Left lung (tissue), 14 donors: Measurements from ENCODE around the gene BTG3. TPM values are rescaled to one million over a fixed set of nuclear protein-coding genes. Genes with fewer than 3 reads are reported as not detected.

Source experiments
- ATAC-seq: fragments of 200-7000 bp; cut with Tn5 transposase; one replicate; pipeline ENCODE4 v1.9.1; 2020; ENCODE audit warnings: moderate library complexity
- DNase-seq, 4 donors: peaks; one replicate each; pipeline ENCODE4 v3.0.0-alpha.2; 2013 to 2020
- H3K27ac ChIP-seq, 2 donors: fragments of 200-600 bp; sonication (generic) in 1 of 2; one replicate each; pipeline versions ENCODE4 v1.5.0 to v1.8.0; 2020 to 2021
- H3K27me3 ChIP-seq, 2 donors: fragments of 200-600 bp; sonication (generic) in 1 of 2; one replicate each; pipeline versions ENCODE4 v1.5.0 to v1.8.0; 2020 to 2021
- H3K36me3 ChIP-seq, 2 donors: fragments of 200-600 bp; sonication (generic) in 1 of 2; one replicate each; pipeline versions ENCODE4 v1.5.0 to v1.8.0; 2020 to 2021
- H3K4me1 ChIP-seq, 2 donors: fragments of 200-600 bp; one replicate each; pipeline ENCODE4 v1.8.0; 2021
- H3K4me3 ChIP-seq, 2 donors: fragments of 200-600 bp; sonication (generic) in 1 of 2; one replicate each; pipeline versions ENCODE4 v1.5.0 to v1.8.0; 2020 to 2021; ENCODE audit warnings: mild to moderate bottlenecking in 1 of 2
- H3K9me3 ChIP-seq, 2 donors: fragments of 200-600 bp; sonication (generic) in 1 of 2; one replicate each; pipeline versions ENCODE4 v1.5.0 to v1.8.0; 2020 to 2021
- intact Hi-C, 2 donors: fragments of 100-400 bp; cut with DNase I; formaldehyde crosslinking; loops; one replicate each; pipeline versions ENCODE4 v1.11.2 to v1.14.2; 2022
- long read RNA-seq, 12 donors: library from polyadenylated mRNA in 2 of 12; unstranded in 2 of 12; transcript quantifications; one replicate each; pipeline ENCODE4 v2.0.0 and lab custom pipeline, GENCODE V29; 2019 to 2026
- polyA plus RNA-seq, 6 donors: library from polyadenylated mRNA; unstranded; fragments of 120-200 nt; gene quantifications; one replicate each; pipeline ENCODE4 v1.2.1, GENCODE V29; 2013; ENCODE audit not compliant: insufficient read length in 6 of 6
- total RNA-seq, 2 donors: library from RNA; stranded (reverse); fragmentation: NEBNext Ultra II Directional; extraction: Animal tissue kit (Norgen Biotek cat#: 25700); gene quantifications; one replicate each; pipeline ENCODE4 v1.2.1, GENCODE V29; 2021
- TF ChIP-seq, protein P1 (sequence below), 2 donors: fragments of 200-600 bp; sonication (generic) in 1 of 2; IDR thresholded peaks; one replicate each; pipeline versions ENCODE4 v1.5.0 to v1.8.0; 2021; ENCODE audit warnings: antibody characterized with exemption in 2 of 2
- donor health status: DM: no; HTN: yes; CAD: no.
- donor health status: DM: no; HTN: no; CAD: no.

The BTG3 gene, protein sequence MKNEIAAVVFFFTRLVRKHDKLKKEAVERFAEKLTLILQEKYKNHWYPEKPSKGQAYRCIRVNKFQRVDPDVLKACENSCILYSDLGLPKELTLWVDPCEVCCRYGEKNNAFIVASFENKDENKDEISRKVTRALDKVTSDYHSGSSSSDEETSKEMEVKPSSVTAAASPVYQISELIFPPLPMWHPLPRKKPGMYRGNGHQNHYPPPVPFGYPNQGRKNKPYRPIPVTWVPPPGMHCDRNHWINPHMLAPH
- total RNA-seq (10 to 100 TPM; 45.7 to 81.4 TPM), polyA plus RNA-seq (10 to 100 TPM; 43.5 to 48.7 (median 44.8) TPM)
- long read RNA-seq, donor 1, transcript BTG3-202 (5 exons, 1,456 nt), result major isoform, 26 of 34 reads
- long read RNA-seq, donor 1, transcript BTG3-204 (2 exons, 531 nt), result minor isoform, 5 of 34 reads
- long read RNA-seq, donor 1, partial matches to known transcripts, result 0 of 34 reads
- long read RNA-seq, donor 1, other reads (novel, unspliced or antisense), result 0 of 34 reads
- long read RNA-seq, donor 2, transcript BTG3-202 (5 exons, 1,456 nt), result major isoform, 30 of 37 reads
- long read RNA-seq, donor 2, partial matches to known transcripts, result 0 of 37 reads
- long read RNA-seq, donor 2, other reads (novel, unspliced or antisense), result 0 of 37 reads
- long read RNA-seq, donor 3, transcript BTG3-202 (5 exons, 1,456 nt), result major isoform, 22 of 31 reads
- long read RNA-seq, donor 3, transcript BTG3-201 (6 exons, 1,485 nt), result minor isoform, 6 of 31 reads
- long read RNA-seq, donor 3, partial matches to known transcripts, result 0 of 31 reads
- long read RNA-seq, donor 3, other reads (novel, unspliced or antisense), result 0 of 31 reads
- long read RNA-seq, donor 4, transcript BTG3-204 (2 exons, 531 nt), result minor isoform, 12 of 100 reads
- long read RNA-seq, donor 4, transcript BTG3-201 (6 exons, 1,485 nt), result minor isoform, 9 of 100 reads
- long read RNA-seq, donor 4, transcript BTG3-202 (5 exons, 1,456 nt), result major isoform, 51 of 100 reads
- long read RNA-seq, donor 4, partial matches to known transcripts, result 6 of 100 reads
- long read RNA-seq, donor 4, other reads (novel, unspliced or antisense), result 21 of 100 reads
- long read RNA-seq, donor 5, transcript BTG3-201 (6 exons, 1,485 nt), result minor isoform, 6 of 29 reads
- long read RNA-seq, donor 5, transcript BTG3-202 (5 exons, 1,456 nt), result major isoform, 20 of 29 reads
- long read RNA-seq, donor 5, partial matches to known transcripts, result 0 of 29 reads
- long read RNA-seq, donor 5, other reads (novel, unspliced or antisense), result 0 of 29 reads
- long read RNA-seq, donor 6, transcript BTG3-202 (5 exons, 1,456 nt), result major isoform, 27 of 32 reads
- long read RNA-seq, donor 6, partial matches to known transcripts, result 0 of 32 reads
- long read RNA-seq, donor 6, other reads (novel, unspliced or antisense), result 0 of 32 reads
- long read RNA-seq, donor 7, transcript BTG3-202 (5 exons, 1,456 nt), result major isoform, 10 of 13 reads
- long read RNA-seq, donor 7, partial matches to known transcripts, result 0 of 13 reads
- long read RNA-seq, donor 7, other reads (novel, unspliced or antisense), result 0 of 13 reads
- long read RNA-seq, donor 8, transcript BTG3-202 (5 exons, 1,456 nt), result major isoform, 14 of 15 reads
- long read RNA-seq, donor 8, partial matches to known transcripts, result 0 of 15 reads
- long read RNA-seq, donor 8, other reads (novel, unspliced or antisense), result 0 of 15 reads
- long read RNA-seq, donor 9, result 0 reads
- long read RNA-seq, donor 10, transcript BTG3-204 (2 exons, 531 nt), result minor isoform, 10 of 45 reads
- long read RNA-seq, donor 10, transcript BTG3-202 (5 exons, 1,456 nt), result major isoform, 27 of 45 reads
- long read RNA-seq, donor 10, transcript BTG3-201 (6 exons, 1,485 nt), result minor isoform, 5 of 45 reads
- long read RNA-seq, donor 10, partial matches to known transcripts, result 1 of 45 reads
- long read RNA-seq, donor 10, other reads (novel, unspliced or antisense), result 2 of 45 reads
- long read RNA-seq, donor 11, transcript BTG3-202 (5 exons, 1,456 nt), result major isoform, 17 of 21 reads
- long read RNA-seq, donor 11, partial matches to known transcripts, result 0 of 21 reads
- long read RNA-seq, donor 11, other reads (novel, unspliced or antisense), result 0 of 21 reads
- long read RNA-seq, donor 12, transcript BTG3-202 (5 exons, 1,456 nt), result major isoform, 10 of 12 reads
- long read RNA-seq, donor 12, partial matches to known transcripts, result 0 of 12 reads
- long read RNA-seq, donor 12, other reads (novel, unspliced or antisense), result 0 of 12 reads

DNA sequence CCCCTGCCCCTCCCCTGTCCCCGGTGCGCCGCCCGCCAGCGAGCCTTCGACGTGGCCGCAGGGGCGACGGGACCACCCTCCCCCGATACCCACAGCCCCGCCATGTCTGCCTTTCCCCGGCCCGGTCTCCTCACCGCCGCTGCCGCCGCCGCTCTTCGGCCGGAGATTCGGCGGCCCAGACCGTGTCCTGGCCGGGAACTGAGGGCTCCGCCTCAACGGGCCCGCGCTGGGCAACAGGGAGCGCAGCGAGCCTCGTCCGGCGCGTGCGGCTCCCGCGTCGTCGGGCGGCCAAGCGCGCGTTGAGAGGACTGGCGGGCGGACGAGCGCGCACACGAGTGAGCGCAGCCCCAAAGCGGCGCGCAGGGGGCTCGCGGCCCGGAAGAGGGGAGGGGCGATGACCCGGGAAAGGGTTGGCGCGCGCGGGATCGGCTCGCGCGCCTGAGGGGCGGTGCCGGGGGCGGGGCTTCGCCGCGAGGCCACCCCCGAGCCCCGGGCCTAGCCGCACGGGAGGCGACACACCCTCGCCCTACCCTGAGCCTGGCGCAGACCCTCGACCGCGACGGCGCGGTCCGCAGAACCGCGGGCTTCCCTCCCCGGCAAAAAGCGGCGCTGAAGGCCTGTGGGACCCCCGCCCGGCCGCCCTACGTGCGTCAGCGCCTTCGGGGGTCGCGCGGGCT, at the start of gene BTG3:
TSS of gene BTG3 (minus strand) at position 337 of the 677 bp plus-strand sequence. CDS start 3,757 bp downstream, outside the sequence.
- TF ChIP-seq, protein P1, sequence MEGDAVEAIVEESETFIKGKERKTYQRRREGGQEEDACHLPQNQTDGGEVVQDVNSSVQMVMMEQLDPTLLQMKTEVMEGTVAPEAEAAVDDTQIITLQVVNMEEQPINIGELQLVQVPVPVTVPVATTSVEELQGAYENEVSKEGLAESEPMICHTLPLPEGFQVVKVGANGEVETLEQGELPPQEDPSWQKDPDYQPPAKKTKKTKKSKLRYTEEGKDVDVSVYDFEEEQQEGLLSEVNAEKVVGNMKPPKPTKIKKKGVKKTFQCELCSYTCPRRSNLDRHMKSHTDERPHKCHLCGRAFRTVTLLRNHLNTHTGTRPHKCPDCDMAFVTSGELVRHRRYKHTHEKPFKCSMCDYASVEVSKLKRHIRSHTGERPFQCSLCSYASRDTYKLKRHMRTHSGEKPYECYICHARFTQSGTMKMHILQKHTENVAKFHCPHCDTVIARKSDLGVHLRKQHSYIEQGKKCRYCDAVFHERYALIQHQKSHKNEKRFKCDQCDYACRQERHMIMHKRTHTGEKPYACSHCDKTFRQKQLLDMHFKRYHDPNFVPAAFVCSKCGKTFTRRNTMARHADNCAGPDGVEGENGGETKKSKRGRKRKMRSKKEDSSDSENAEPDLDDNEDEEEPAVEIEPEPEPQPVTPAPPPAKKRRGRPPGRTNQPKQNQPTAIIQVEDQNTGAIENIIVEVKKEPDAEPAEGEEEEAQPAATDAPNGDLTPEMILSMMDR (IDR thresholded peaks at IDR 0.05), result no peak
- peak; percentile 86 to 93 (median 90) for DNase-seq
- Histone ChIP-seq H3K27ac (peak within 1 kb of the TSS; percentile 91 to 97), H3K4me1 (peaks cover 5 to 16% of the 10 kb centered on the region in 2 donors), H3K36me3 (peaks cover 0 to 11% of the 10 kb centered on the region in 2 donors), H3K27me3 (no peaks in the 10 kb centered on the region), H3K4me3 (peak within 1 kb of the TSS; percentile 63 to 79), H3K9me3 (no peaks in the 10 kb centered on the region)
- ATAC-seq, result peak; percentile 88
- intact Hi-C loops, result loop anchor here in 1 of 2 donors (10.0 kb wide), 1 partner anchor 212 kb away; no protein-coding TSS in a partner anchor

DNA sequence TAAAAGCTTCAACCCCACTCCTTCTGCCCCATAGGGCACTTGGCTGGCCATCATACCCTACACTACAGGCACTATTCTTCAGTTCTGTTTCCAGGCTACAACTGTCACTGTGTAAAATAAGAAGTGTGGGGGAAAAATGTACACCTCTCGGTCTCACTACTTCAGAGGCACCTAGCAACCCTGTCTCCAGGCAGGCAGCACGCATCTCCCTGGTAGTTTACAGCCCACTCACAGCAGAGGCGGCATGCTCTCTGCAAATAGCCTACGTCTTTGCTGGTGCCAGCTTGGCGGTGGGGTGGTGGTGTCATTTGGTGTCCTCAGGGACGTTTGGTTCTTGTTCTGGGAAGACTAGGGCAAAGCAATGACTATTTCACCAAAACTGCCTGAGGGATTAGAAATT, 48.2 kb upstream of the BTG3 start:
- no peaks in the 10 kb centered on the region for H3K27me3 ChIP-seq
- no peaks in the 10 kb centered on the region for H3K36me3 ChIP-seq
- no peaks in the 10 kb centered on the region for H3K9me3 ChIP-seq
- TF ChIP-seq, protein P1 (IDR thresholded peaks at IDR 0.05), result no peak
- DNase-seq (peak in 2 of 4 donors; percentile 3 to 7), ATAC-seq (peak; percentile 75)
- H3K27ac ChIP-seq, result peak overlapping the region in 1 of 2 donors; percentile 4
- no peak overlapping the region for H3K4me3 ChIP-seq
- no peaks in the 10 kb centered on the region for H3K4me1 ChIP-seq
- intact Hi-C loops, result no loop called here

DNA sequence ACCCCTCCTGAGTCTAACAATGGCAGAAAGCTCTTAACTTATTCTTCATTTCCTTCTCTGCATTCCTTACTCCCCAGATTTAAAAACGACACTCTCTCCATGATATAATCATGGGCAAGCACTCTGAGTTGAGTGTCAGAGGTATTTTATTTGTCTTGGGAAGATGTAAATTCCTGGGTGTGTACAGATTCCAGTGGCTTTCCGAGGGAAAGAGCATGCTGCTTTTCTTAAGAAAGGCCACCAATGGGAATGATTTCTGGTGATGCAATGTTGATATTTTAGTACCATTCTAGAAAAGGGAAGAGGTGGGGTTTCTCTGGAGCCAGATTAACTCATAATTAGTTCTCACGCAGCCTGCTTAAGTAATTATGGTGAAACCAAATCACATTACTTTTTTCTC, 47.8 kb upstream of the BTG3 start:
- no peak overlapping the region for H3K4me3 ChIP-seq
- no peaks in the 10 kb centered on the region for H3K27me3 ChIP-seq
- peak overlapping the region in 1 of 2 donors; percentile 4 for H3K27ac ChIP-seq
- peak in 2 of 4 donors; percentile 2 to 3 for DNase-seq
- TF ChIP-seq, protein P1 (IDR thresholded peaks at IDR 0.05), result no peak
- H3K36me3 ChIP-seq, result no peaks in the 10 kb centered on the region
- no peaks in the 10 kb centered on the region for H3K4me1 ChIP-seq
- intact Hi-C loops, result no loop called here
- peak; percentile 86 for ATAC-seq
- H3K9me3 ChIP-seq, result no peaks in the 10 kb centered on the region
